Stimulated activated CD4-positive, alpha-beta T cell treated with anti-CD3 and anti-CD28 coated beads, Interleukin-1b, Interleukin-23, amount 100 ng/mL, for 24 hours (primary cell): ENCODE data around the gene DSP.
A peak's percentile ranks its signal among the peaks of the same experiment; 100 is the strongest.

Experiments used
- DNase-seq, 4 experiments: peaks; one replicate each; pipeline ENCODE4 v3.0.0-alpha.2; 2020; ENCODE audit warnings: low read depth in 4 of 4, low spot score in 1 of 4

Gene DSP

GRCh38 chr6:7559651-7560385, 18.3 kb downstream of the DSP start:
- DNase-seq = no peak

DNA sequence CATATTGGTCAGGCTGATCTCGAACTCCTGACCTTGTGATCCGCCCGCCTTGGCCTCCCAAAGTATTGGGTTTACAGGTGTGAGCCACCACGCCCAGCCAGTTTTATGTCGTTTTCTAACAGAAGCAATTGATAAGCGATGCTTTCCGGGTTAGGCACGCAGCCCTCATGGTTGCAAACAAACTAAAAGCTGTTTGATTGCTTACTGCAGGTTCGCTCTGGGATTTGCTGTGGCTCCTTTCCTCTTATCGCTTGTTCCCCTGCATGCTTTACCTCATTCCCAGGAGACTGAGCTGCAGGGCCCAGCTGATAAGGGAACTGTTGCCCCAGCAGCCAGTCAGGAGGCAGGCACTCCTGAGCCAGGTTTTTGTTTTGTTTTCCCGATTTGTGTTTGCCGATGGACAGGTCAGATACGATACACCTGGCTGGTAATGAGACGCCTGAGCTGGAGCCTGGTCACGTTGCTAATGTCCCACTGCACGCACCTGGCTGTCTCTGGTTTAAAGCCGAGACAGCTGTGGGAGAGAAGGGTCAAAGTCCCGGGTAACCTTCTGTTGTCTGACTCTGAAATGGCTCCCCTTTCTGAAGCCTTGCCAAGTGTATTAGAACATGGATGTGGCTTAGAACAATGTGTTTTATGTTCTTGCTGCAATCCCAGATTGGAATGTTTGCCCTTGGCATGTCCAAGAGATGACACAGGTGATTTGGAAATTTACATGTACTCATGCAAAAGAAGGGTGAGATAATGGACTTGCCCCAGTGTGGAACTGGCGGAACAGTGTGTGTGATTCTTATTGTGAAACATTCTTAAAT, 19.9 kb downstream of the DSP start:
- no peak for DNase-seq

GRCh38 chr6:7562769-7563168, 21.3 kb downstream of the DSP start:
- DNase-seq = no peak

GRCh38 chr6:7566107-7566506, 24.6 kb downstream of the DSP start:
- no peak for DNase-seq

GRCh38 chr6:7566617-7567173, 25.2 kb downstream of the DSP start:
- DNase-seq = no peak

GRCh38 chr6:7568021-7568420, 26.6 kb downstream of the DSP start:
- DNase-seq = no peak

GRCh38 chr6:7569082-7569481, 27.6 kb downstream of the DSP start:
- no peak for DNase-seq

- DNase-seq = no peak
Observed at GRCh38 chr6:7572213-7572943, 30.9 kb downstream of the DSP start.

GRCh38 chr6:7574500-7574899, 33.0 kb downstream of the DSP start:
- DNase-seq = no peak

GRCh38 chr6:7578516-7578915, 37.0 kb downstream of the DSP start:
- DNase-seq = no peak

GRCh38 chr6:7578931-7579330, 37.5 kb downstream of the DSP start:
- DNase-seq = no peak

DNA sequence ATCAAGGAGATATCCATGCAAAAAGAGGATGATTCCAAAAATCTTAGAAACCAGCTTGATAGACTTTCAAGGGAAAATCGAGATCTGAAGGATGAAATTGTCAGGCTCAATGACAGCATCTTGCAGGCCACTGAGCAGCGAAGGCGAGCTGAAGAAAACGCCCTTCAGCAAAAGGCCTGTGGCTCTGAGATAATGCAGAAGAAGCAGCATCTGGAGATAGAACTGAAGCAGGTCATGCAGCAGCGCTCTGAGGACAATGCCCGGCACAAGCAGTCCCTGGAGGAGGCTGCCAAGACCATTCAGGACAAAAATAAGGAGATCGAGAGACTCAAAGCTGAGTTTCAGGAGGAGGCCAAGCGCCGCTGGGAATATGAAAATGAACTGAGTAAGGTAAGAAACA, 38.4 kb downstream of the DSP start:
- no peak for DNase-seq

DNA sequence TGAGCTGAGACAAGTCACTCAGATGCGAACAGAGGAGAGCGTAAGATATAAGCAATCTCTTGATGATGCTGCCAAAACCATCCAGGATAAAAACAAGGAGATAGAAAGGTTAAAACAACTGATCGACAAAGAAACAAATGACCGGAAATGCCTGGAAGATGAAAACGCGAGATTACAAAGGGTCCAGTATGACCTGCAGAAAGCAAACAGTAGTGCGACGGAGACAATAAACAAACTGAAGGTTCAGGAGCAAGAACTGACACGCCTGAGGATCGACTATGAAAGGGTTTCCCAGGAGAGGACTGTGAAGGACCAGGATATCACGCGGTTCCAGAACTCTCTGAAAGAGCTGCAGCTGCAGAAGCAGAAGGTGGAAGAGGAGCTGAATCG, 39.1 kb downstream of the DSP start:
- DNase-seq = no peak

DNA sequence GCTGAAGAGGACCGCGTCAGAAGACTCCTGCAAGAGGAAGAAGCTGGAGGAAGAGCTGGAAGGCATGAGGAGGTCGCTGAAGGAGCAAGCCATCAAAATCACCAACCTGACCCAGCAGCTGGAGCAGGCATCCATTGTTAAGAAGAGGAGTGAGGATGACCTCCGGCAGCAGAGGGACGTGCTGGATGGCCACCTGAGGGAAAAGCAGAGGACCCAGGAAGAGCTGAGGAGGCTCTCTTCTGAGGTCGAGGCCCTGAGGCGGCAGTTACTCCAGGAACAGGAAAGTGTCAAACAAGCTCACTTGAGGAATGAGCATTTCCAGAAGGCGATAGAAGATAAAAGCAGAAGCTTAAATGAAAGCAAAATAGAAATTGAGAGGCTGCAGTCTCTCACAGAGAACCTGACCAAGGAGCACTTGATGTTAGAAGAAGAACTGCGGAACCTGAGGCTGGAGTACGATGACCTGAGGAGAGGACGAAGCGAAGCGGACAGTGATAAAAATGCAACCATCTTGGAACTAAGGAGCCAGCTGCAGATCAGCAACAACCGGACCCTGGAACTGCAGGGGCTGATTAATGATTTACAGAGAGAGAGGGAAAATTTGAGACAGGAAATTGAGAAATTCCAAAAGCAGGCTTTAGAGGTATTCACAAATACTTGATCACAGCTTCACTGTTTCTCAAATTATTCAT, 39.6 kb downstream of the DSP start:
- DNase-seq = no peak

DNA sequence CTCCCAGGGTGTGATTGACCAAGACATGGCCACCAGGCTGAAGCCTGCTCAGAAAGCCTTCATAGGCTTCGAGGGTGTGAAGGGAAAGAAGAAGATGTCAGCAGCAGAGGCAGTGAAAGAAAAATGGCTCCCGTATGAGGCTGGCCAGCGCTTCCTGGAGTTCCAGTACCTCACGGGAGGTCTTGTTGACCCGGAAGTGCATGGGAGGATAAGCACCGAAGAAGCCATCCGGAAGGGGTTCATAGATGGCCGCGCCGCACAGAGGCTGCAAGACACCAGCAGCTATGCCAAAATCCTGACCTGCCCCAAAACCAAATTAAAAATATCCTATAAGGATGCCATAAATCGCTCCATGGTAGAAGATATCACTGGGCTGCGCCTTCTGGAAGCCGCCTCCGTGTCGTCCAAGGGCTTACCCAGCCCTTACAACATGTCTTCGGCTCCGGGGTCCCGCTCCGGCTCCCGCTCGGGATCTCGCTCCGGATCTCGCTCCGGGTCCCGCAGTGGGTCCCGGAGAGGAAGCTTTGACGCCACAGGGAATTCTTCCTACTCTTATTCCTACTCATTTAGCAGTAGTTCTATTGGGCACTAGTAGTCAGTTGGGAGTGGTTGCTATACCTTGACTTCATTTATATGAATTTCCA, 43.9 kb downstream of the DSP start:
- DNase-seq = no peak

- no peak for DNase-seq
Observed at GRCh38 chr6:7587631-7588100, 46.2 kb downstream of the DSP start.

DNA sequence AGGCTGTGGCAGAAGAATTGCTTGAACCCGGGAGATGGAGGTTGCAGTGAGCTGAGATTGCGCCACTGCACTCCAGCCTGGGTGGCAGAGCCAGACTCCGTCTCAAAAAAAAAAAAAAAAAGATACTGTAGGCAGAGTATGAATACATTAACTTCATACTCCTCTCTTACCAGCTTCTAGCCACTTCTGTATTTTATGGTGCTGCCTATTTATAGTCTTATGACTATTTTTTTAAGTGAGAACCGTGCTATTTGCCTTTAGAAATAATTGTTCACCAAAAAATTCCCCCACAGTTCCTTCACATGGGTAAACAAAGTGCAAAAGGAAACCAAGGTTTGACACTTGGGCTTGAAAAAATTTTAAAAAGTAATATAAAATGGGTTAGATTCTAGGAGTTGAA, 47.0 kb downstream of the DSP start:
- no peak for DNase-seq

DNA sequence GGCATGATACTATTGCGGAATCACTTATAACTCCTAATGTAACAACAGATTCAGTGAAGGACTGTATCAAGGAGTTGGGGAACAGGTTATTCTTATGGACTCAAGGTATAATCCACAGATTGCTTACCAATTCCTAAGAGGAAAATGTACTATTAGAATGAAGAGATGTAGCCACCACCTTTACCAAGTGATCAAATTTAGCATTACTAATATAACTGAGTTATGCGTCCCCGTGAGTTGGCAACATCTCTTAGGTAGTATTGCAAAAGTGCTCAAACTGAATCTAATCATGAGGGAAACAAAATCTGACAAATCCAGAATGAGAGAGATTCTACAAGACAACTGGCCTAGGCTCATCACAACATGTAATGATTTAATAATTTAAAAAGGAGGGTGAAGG, 47.8 kb downstream of the DSP start:
- DNase-seq = no peak

DNA sequence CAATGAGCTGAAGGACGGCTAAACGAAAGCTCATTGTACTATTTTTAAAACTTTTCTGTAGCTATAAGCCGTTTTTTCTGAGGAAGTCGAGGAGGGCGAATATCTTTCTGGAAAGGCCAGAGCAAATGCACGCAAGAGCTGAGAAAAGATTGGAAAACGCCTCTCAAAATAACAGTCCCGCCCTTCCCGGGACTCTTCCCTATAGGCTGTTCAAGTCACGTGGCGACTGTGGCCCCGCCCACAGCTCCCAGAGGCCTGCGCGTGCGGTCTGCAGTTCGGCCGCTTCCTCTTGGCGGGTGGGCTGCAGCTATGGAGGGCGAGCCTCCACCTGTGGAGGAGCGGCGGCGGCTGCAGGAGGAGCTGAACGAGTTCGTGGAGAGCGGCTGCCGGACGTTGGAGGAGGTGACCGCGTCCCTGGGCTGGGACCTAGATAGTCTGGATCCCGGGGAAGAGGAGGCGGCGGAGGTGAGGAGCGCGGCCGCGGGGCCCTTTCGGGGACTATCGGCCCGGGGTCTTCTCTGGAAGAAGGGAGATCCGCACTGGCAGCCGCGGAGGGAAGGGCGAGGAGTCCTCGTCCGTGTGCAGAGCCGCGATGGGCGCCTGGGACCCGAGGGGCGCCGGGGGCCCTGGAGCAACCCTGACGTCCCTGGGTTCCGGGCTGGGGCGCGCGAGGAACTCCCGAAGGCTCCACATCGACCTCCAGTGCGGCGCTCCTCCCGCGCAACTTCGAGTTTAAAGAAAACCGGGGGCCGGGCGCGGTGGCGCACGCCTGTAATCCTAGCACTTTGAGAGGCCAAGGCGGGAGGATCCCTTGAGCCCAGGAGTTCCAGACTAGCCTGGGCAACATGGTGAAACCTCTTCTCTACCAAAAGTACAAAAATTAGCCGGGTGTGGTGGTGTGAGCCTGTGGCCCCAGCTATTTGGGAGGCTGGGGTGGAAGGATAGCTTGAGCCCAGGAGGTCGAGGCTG, 48.8 kb downstream of the DSP start, which contains the start of gene SNRNP48:
SNRNP48 (plus strand) TSS at position 250 of the 969 bp plus-strand sequence; CDS start at position 310, 60 bp downstream.
- DNase-seq = peak; percentile 75 to 89 (median 81)
